Mammary epithelial cell (primary cell): ENCODE results near the gene PARD3B.

ENCODE experiments used
- EZH2 ChIP-seq: IDR thresholded peaks from 2 replicates; pipeline ENCODE4 v1.6.1; 2012; ENCODE audit warnings: low read length, inconsistent platforms, borderline replicate concordance
- TF ChIP-seq, protein P1 (sequence below), 2 donors: IDR thresholded peaks in 1 of 2; conservative IDR thresholded peaks in 1 of 2; 2 replicates each; pipeline ENCODE4 v1.5.1; 2011 to 2012; ENCODE audit warnings: inconsistent platforms in 2 of 2, low read length in 2 of 2, mild to moderate bottlenecking in 2 of 2, control low read depth in 1 of 2, low read depth in 1 of 2; ENCODE audit not compliant: insufficient read depth in 1 of 2; ENCODE audit errors: extremely low read depth in 1 of 2

- TF ChIP-seq, protein P1, sequence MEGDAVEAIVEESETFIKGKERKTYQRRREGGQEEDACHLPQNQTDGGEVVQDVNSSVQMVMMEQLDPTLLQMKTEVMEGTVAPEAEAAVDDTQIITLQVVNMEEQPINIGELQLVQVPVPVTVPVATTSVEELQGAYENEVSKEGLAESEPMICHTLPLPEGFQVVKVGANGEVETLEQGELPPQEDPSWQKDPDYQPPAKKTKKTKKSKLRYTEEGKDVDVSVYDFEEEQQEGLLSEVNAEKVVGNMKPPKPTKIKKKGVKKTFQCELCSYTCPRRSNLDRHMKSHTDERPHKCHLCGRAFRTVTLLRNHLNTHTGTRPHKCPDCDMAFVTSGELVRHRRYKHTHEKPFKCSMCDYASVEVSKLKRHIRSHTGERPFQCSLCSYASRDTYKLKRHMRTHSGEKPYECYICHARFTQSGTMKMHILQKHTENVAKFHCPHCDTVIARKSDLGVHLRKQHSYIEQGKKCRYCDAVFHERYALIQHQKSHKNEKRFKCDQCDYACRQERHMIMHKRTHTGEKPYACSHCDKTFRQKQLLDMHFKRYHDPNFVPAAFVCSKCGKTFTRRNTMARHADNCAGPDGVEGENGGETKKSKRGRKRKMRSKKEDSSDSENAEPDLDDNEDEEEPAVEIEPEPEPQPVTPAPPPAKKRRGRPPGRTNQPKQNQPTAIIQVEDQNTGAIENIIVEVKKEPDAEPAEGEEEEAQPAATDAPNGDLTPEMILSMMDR (conservative IDR thresholded peaks at IDR 0.05 in 1 of 2, IDR thresholded peaks at IDR 0.05 in 1 of 2; ENCODE audit: extremely low read depth in 1 of 2, insufficient read depth in 1 of 2, low read depth in 1 of 2, low read length in 2 of 2), result no peak
- no peak for TF ChIP-seq EZH2
These were observed 816.7 kb downstream of the PARD3B start for GRCh38 chr2:205361970-205362369.
